Activated naive CD8-positive, alpha-beta T cell treated with anti-CD3 and anti-CD28 coated beads for 36 hours (primary cell): ENCODE data around the gene NELFE. TPM values are rescaled to one million over a fixed set of nuclear protein-coding genes. Genes with fewer than 3 reads are reported as not detected.
"Not testable (repeated sequence)": the region's sequence is repeated elsewhere in the genome, so short reads cannot be mapped to it uniquely, and the experiment has no call there.

Source experiments
- DNase-seq: peaks from one replicate; pipeline ENCODE4 v3.0.0; 2021
- H3K27ac Mint-ChIP-seq: one replicate; pipeline ENCODE4 v1.8.0; 2022; ENCODE audit warnings: mild to moderate bottlenecking, moderate library complexity, mixed read lengths
- H3K27me3 Mint-ChIP-seq: one replicate; pipeline ENCODE4 v1.8.0; 2022; ENCODE audit warnings: mild to moderate bottlenecking, mixed read lengths
- H3K36me3 Mint-ChIP-seq: one replicate; pipeline ENCODE4 v1.8.0; 2021; ENCODE audit warnings: mild to moderate bottlenecking, mixed read lengths
- H3K4me1 Mint-ChIP-seq: one replicate; pipeline ENCODE4 v1.8.0; 2021; ENCODE audit warnings: mixed read lengths
- H3K4me3 Mint-ChIP-seq: one replicate; pipeline ENCODE4 v1.8.0; 2022; ENCODE audit warnings: mild to moderate bottlenecking, moderate library complexity, mixed read lengths
- H3K9me3 Mint-ChIP-seq: one replicate; pipeline ENCODE4 v1.8.0; 2022; ENCODE audit warnings: mixed read lengths
- total RNA-seq, 2 experiments: library from RNA; stranded (reverse); gene quantifications; one replicate each; pipeline ENCODE4 v1.2.3, GENCODE V29; 2021

Gene NELFE
- total RNA-seq, 2 experiments from 2014 or later, result 73.8 to 75.5 TPM

DNA sequence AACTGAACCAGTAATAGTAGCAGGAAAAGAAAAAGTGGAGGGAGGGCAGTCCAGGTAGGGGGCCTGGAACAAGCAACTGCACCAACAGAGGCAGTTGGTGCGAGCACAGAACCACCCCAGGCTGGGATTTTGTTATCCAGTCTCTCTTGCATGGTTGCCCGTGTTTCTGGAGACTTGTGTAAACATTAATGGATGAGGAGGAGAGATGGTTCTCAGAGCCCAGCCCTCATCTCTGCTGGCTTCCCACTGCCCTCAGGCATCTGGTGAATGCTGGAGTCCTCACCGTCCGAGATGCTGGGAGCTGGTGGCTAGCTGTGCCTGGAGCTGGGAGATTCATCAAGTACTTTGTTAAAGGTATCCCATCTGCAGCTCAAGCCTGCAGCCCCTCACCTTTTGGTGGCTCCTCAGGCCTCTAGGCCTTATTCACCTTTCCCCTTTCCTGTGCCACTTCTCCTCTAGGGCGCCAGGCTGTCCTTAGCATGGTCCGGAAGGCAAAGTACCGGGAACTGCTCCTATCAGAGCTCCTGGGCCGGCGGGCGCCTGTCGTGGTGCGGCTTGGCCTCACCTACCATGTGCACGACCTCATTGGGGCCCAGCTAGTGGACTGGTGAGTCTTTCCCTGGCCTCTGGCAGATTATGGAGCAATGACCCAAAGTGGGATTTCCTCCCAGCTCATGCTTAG lies 21.6 kb upstream of the NELFE start:
- H3K4me3 Mint-ChIP-seq, result not testable (repeated sequence)

DNA sequence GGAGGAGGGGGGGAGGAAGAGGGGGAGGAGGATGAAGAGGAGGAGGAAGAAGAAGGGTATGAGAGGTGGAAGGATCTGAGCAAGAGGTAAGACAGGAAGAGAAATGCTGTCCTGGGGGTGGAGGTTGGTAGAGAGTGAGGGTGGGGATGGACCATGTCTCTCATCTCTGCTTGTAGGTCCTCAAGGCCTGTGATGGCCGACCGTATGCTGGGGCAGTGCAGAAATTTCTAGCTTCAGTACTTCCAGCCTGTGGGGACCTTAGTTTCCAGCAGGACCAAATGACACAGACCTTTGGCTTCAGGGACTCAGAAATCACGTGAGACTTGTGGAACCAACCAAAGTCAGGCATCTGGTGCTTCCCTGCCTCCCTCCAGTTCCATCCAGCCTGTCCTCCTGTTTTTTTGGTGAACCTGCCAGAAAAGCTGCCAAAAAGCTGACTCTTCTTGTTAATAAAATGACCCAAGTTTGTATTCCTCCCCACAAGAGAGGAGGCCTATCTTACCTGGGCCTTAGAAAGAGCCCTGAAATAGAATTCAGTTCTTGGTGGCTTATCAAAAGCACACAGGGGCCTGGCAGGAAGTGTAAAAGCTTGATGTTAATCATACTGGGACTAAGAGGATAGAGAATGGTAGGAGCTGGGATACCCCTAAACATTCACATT lies 20.6 kb upstream of the NELFE start:
- H3K9me3 Mint-ChIP-seq, result no peaks in the 10 kb centered on the region
- no peak overlapping the region for H3K4me3 Mint-ChIP-seq
- no peaks in the 10 kb centered on the region for H3K27me3 Mint-ChIP-seq
- no peak for DNase-seq
- H3K27ac Mint-ChIP-seq, result peak overlapping the region; percentile 77
- peaks cover 9% of the 10 kb centered on the region for H3K4me1 Mint-ChIP-seq
- H3K36me3 Mint-ChIP-seq, result peaks cover 5% of the 10 kb centered on the region

More for the DNA sequence above, 21.6 kb upstream of the NELFE start:
- DNase-seq, H3K9me3 Mint-ChIP-seq, H3K27me3 Mint-ChIP-seq, H3K36me3 Mint-ChIP-seq, H3K4me1 Mint-ChIP-seq: not testable (repeated sequence)
- H3K27ac Mint-ChIP-seq, result peak overlapping the region; percentile 75

DNA sequence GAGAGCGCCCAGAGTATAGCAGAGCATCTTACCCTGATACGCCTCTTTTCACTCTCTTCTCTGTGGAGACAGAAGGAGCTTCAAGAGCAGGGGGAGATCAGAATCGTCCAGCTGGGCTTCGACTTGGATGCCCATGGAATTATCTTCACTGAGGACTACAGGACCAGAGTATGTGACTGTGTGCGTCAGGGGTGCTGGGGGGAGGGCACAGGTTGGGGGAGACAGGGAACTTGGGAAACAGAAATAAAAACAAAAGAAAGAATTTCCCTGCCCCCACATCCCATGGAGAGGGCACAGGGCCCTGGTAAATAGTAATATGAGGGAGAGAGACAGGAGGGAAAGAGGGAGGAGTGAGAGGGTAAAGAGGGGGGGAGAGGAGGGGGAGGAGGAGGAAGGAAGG lies 20.1 kb upstream of the NELFE start:
- Mint-ChIP-seq H3K36me3 (peaks cover 5% of the 10 kb centered on the region), H3K27ac (peak overlapping the region; percentile 77), H3K4me3 (no peak overlapping the region), H3K4me1 (peaks cover 12% of the 10 kb centered on the region), H3K9me3 (no peaks in the 10 kb centered on the region), H3K27me3 (no peaks in the 10 kb centered on the region)
- DNase-seq, result no peak

DNA sequence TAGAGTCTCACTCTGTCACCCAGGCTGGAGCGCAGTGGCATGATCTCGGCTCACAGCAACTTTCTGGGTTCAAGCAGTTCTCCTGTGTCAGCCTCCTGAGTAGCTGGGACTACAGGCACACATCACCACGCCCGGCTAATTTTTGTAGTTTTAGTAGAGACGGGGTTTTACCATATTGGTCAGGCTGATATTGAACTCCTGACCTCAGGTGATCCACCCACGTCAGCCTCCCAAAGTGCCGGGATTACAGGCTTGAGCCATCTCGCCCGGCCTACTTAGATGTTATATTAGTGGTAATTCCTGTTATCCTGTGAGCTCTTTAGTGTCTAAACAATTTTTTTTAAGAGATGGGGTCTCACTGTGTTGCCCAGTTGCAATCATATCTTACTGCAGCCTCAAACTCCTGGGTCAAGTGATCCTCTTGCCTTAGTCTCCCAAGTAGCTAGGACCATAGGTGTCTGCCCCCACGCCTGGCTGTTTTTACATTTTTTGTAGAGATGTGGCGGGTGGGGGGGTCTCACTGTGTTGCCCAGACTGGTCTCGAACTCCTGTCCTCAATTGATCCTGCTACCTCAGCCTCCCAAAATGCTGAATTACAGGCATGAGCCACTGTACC lies 19.2 kb upstream of the NELFE start:
- no peak for DNase-seq
- peaks cover 20% of the 10 kb centered on the region for H3K4me1 Mint-ChIP-seq
- peaks cover 9% of the 10 kb centered on the region for H3K36me3 Mint-ChIP-seq
- H3K27me3 Mint-ChIP-seq, result no peaks in the 10 kb centered on the region
- H3K9me3 Mint-ChIP-seq, result no peaks in the 10 kb centered on the region
- H3K4me3 Mint-ChIP-seq, result no peak overlapping the region
- no peak overlapping the region for H3K27ac Mint-ChIP-seq

DNA sequence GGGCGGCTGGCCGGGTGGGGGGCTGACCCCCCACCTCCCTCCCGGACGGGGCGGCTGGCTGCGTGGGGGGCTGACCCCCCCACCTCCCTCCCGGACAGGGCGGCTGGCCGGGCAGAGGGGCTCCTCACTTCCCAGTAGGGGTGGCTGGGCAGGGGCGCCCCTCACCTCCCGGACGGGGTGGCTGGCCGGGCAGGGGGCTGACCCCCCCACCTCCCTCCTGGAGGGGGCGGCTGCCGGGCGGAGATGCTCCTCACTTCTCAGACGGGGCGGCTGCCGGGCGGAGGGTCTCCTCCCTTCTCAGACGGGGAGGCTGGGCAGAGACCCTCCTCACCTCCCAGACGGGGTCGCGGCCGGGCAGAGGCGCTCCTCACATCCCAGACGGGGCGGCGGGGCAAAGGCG lies 17.3 kb upstream of the NELFE start:
- not testable (repeated sequence) for H3K27me3 Mint-ChIP-seq, H3K4me3 Mint-ChIP-seq

DNA sequence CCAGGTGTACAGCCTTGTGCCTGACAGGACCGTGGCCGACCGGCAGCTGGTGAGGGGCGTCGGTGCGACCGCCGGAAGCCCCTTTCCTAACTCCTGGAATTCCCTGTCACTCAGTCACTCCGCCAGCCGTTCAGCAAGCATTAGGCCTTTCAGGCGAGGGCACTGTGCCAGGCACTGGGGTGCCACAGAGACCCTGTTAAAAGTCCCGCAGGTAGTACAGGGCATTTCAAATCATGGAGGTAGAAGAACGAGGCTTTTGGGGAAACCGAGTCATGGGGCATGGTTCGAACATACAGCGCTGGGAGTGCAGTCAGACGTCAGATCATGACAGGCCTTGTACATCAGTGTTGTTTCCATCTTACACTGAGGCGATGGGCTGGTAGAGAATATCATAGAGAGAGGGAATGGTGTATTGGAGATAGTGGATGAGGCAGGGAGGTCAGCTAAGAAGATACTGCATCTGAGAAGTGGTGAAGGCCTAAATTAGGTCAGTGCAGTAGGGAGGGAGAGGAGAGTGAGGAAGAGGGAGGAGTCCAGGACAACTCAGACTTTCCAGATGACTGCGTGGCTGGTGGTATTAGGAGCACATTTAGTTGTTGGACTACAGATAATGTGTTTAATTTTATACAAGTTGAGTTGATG lies 14.1 kb upstream of the NELFE start:
- DNase-seq, result peak; percentile 20
- peaks cover 19% of the 10 kb centered on the region for H3K36me3 Mint-ChIP-seq
- no peaks in the 10 kb centered on the region for H3K9me3 Mint-ChIP-seq
- peak overlapping the region; percentile 96 for H3K4me3 Mint-ChIP-seq
- H3K27me3 Mint-ChIP-seq, result no peaks in the 10 kb centered on the region
- peaks cover 37% of the 10 kb centered on the region for H3K4me1 Mint-ChIP-seq
- H3K27ac Mint-ChIP-seq, result peak overlapping the region; percentile 100

More for the DNA sequence above, 17.3 kb upstream of the NELFE start:
- not testable (repeated sequence) for DNase-seq, H3K9me3 Mint-ChIP-seq, H3K27ac Mint-ChIP-seq, H3K36me3 Mint-ChIP-seq
- H3K4me1 Mint-ChIP-seq, result peaks cover 27% of the 10 kb centered on the region

DNA sequence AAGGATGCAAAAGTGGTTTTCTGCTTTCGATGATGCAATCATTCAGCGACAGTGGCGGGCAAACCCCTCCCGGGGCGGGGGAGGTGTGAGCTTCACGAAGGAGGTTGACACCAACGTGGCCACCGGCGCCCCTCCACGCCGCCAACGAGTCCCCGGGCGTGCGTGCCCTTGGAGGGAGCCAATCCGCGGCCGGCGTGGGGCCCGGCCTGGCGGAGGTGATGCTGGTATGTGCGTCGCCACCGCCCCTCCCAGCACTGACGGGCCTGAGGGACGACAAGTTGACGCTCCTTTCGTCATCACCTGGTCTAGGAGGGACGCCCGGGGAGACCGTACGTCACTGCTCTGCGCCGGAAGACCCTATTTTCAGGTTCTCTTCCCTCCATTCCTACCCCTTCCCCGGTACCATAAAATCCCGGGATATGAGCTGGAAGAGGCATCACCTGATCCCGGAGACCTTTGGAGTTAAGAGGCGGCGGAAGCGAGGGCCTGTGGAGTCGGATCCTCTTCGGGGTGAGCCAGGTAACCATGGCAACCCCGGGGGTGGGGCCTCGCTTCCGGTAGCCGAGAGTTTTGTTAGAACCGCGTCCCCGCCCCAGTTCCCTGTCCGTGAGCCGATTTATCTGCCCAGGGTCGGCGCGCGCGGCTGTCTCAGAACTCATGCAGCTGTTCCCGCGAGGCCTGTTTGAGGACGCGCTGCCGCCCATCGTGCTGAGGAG lies 13.4 kb upstream of the NELFE start, which contains the start of gene DXO:
Gene DXO (minus strand): TSS at position 146 of the 716 bp plus-strand sequence. CDS start 463 bp downstream, outside the sequence.
- Mint-ChIP-seq H3K4me1 (peaks cover 37% of the 10 kb centered on the region), H3K27me3 (no peaks in the 10 kb centered on the region), H3K36me3 (peaks cover 21% of the 10 kb centered on the region), H3K9me3 (no peaks in the 10 kb centered on the region), H3K27ac (peak within 1 kb of the TSS; percentile 100), H3K4me3 (peak within 1 kb of the TSS; percentile 96)
- DNase-seq, result peak; percentile 99

DNA sequence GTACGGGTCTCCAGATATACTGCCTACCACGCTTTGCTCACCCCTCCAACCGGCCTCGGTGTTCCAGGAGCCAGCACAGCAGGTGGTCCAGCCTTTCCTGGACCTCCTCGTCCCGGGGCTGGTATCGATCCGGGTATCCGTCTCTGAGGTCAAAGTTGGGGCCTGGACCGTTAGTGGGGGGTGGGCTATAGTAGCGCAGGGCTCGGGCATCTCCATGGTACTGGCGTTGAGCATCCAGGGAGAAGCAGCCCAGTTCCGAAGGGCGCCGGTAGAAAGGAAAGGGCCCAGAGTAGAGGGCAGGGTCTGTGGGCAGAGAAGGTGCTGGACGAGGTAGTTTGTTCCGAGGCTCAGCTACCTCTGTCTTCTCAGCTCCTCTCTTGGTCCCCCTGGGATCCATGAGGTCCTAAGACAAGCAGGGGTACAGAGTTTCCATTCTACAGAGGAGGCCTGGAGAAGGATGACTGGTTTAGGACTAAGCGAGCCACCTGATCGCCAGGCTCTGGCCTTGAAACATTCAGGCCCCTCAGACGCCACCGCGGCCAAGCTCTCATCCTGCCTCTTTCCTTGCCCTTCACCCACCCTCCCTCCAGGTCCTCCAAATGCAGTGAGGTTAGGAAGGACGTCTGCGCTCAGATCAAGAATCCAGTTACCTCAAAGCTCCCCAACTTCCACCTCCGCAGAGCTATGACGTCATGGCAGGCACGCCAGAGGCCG lies 12.7 kb upstream of the NELFE start:
- H3K4me3 Mint-ChIP-seq, result peak overlapping the region; percentile 96
- H3K9me3 Mint-ChIP-seq, result no peaks in the 10 kb centered on the region
- peaks cover 37% of the 10 kb centered on the region for H3K4me1 Mint-ChIP-seq
- H3K27ac Mint-ChIP-seq, result peak overlapping the region; percentile 100
- peaks cover 16% of the 10 kb centered on the region for H3K36me3 Mint-ChIP-seq
- H3K27me3 Mint-ChIP-seq, result no peaks in the 10 kb centered on the region
- DNase-seq, result no peak

DNA sequence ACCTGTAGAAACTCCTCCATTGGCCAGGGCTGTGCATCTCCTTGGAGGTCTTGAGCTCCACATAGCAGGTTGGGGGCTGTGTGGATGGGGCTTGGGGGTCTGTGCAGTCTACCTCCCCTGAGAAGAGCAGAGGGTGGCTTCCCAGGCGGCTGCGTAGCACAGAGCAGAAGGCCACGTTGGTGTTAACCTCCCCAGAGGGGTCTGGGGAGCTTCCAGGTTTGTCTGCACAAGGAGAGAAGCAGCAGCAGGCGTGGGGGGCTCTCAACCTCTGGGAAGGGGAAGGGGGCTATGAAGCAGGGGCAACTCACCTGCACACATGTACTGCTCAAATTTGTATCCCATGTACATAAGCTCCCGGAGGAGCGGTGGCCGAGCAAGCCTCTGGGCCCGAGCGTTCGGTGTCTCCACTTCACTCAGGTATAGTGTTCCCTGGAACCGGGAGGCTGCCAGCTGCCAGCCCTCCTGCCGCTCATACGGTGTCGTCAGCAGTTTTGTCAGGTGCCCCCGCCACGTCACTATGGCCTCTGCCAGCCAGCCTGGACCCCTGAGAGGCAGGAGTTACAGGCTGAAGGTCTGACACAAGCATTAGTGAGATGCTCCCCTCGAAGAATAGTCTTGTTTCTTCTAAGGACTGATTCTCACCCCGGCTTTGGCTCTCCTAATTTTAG lies 12.0 kb upstream of the NELFE start:
- H3K4me3 Mint-ChIP-seq, result peak overlapping the region; percentile 96
- H3K9me3 Mint-ChIP-seq, result no peaks in the 10 kb centered on the region
- H3K36me3 Mint-ChIP-seq, result peaks cover 16% of the 10 kb centered on the region
- peaks cover 37% of the 10 kb centered on the region for H3K4me1 Mint-ChIP-seq
- no peaks in the 10 kb centered on the region for H3K27me3 Mint-ChIP-seq
- DNase-seq, result no peak
- H3K27ac Mint-ChIP-seq, result peak overlapping the region; percentile 100

DNA sequence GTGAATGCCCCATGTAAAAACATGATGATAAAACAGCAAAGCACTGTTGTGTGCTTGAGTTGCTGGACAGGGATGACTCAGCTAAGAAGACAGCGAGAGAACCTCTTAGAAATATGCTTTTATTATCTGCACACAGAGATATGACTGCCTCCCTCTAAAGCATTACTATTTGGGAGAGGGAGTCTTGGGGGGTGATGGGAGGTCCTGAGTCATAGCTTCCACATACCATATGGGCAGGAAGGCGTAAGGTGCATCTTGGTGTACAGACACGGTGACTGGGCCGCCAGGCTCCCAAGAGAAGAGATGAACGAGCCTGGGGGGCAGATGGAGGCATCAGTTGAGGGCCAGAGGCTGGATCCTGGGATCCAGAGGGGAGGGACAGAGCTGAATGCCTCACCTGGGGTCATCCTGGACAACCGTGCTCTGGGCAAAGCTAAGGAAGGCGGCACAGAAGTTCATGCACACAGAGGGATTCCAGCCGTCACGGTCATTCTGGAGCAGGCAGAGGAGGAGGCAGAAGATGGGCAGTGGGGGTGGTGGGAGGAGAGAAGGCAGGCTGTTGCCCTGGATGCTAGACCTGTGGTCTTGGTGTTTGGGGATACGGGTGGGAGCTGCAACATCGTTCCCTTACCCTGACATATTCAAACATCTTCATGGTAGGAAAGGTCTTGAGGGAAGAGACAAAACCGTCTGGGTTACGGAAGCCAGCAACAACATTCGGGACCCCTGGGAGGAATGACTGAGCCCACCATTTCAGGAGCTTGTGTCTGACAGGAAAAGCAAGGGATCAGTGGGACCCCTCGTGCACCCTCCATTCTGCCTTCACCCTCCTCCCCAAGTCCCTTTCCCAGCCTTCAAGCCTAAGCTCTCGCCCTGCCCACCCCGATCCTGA lies 11.2 kb upstream of the NELFE start:
- DNase-seq, result no peak
- H3K4me1 Mint-ChIP-seq, result peaks cover 37% of the 10 kb centered on the region

DNA sequence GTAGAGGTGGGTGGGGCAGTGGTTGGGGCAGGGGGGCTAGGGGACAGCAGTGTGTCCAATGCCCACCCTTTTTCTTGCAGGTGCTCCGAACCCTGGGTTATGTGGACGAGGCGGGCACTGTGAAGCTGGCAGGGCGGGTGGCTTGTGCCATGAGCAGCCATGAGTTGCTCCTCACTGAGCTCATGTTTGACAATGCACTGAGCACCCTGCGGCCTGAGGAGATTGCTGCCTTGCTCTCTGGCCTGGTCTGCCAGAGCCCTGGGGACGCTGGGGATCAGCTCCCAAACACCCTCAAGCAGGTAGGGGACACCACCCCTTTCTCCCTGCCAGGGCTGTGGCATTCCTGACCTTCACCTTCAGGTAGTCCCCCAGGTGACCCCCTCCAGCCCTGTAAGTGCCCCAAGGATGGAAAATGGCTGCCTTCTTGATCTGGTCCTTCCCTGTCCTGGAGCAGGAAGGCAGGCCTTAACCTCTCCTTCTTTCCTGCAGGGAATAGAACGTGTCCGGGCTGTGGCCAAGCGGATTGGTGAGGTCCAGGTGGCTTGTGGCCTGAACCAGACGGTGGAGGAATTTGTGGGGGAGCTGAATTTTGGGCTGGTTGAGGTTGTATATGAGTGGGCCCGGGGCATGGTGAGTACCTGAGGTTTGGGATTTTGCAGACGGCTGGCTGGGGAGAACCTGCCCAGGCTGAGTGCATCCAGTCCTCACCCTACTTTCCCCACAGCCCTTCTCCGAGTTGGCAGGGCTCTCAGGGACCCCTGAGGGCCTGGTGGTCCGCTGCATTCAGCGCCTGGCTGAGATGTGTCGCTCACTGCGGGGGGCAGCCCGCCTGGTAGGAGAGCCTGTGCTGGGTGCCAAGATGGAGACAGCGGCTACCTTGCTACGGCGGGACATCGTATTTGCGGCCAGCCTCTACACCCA lies 10.3 kb upstream of the NELFE start:
- peaks cover 36% of the 10 kb centered on the region for H3K4me1 Mint-ChIP-seq
- DNase-seq, result no peak
- peak overlapping the region; percentile 100 for H3K27ac Mint-ChIP-seq
- H3K4me3 Mint-ChIP-seq, result peak overlapping the region; percentile 96
- H3K9me3 Mint-ChIP-seq, result no peaks in the 10 kb centered on the region
- no peaks in the 10 kb centered on the region for H3K27me3 Mint-ChIP-seq
- peaks cover 18% of the 10 kb centered on the region for H3K36me3 Mint-ChIP-seq

More for the DNA sequence above, 11.2 kb upstream of the NELFE start:
- H3K27ac Mint-ChIP-seq, result peak overlapping the region; percentile 100
- H3K27me3 Mint-ChIP-seq, result no peaks in the 10 kb centered on the region
- peak overlapping the region; percentile 96 for H3K4me3 Mint-ChIP-seq
- H3K9me3 Mint-ChIP-seq, result no peaks in the 10 kb centered on the region
- peaks cover 17% of the 10 kb centered on the region for H3K36me3 Mint-ChIP-seq

DNA sequence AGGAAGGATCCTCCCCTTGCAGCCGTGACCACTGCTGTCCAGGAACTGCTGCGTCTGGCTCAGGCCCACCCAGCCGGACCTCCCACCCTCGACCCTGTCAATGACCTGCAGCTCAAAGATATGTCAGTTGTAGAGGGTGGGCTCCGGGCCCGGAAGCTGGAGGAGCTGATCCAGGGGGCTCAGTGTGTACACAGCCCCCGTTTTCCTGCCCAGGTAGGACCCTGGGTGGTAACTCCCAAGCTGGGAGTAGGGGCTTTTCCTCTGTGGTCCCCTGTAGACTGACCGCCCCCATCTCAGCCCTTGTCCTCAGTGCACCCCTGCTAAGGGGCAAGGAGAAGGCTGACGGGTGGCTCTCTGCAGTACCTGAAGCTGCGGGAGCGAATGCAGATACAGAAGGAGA lies 9.6 kb upstream of the NELFE start:
- H3K4me1 Mint-ChIP-seq, result peaks cover 30% of the 10 kb centered on the region
- peaks cover 21% of the 10 kb centered on the region for H3K36me3 Mint-ChIP-seq
- no peak overlapping the region for H3K4me3 Mint-ChIP-seq
- DNase-seq, result no peak
- H3K27ac Mint-ChIP-seq, result no peak overlapping the region
- H3K9me3 Mint-ChIP-seq, result no peaks in the 10 kb centered on the region
- no peaks in the 10 kb centered on the region for H3K27me3 Mint-ChIP-seq
